Esophagus squamous epithelium (tissue), 5 donors: ENCODE measurements around the gene IMPG2. TPM values are rescaled to one million over a fixed set of nuclear protein-coding genes. Genes with fewer than 3 reads are reported as not detected.

Source experiments
- DNase-seq: peaks from one replicate; lab custom pipeline; 2025; lab: John Stamatoyannopoulos, UW
- H3K27ac ChIP-seq, 4 donors: fragments of 200-600 bp; sonication (generic); one replicate each; pipeline ENCODE4 v1.5.1; 2016 to 2019; ENCODE audit warnings: mild to moderate bottlenecking in 1 of 4
- H3K27me3 ChIP-seq, 4 donors: fragments of 200-600 bp; sonication (generic); 1 replicate in 3 of 4; 2 replicates in 1 of 4; pipeline versions ENCODE4 v1.5.1 to v1.6.0; 2017 to 2021; ENCODE audit warnings: antibody characterized with exemption in 1 of 4
- H3K36me3 ChIP-seq, 3 donors: fragments of 200-600 bp; sonication (generic); one replicate each; pipeline ENCODE4 v1.5.1; 2016 to 2019
- H3K4me1 ChIP-seq, 3 donors: fragments of 200-600 bp; sonication (generic); one replicate each; pipeline ENCODE4 v1.5.1; 2017 to 2019
- H3K4me3 ChIP-seq, 4 donors: fragments of 200-600 bp; sonication (generic); 1 replicate in 3 of 4; 2 replicates in 1 of 4; pipeline ENCODE4 v1.5.1; 2016 to 2019; ENCODE audit warnings: mild to moderate bottlenecking in 2 of 4, moderate library complexity in 1 of 4
- H3K9me3 ChIP-seq, 3 donors: fragments of 200-600 bp; sonication (generic); one replicate each; pipeline ENCODE4 v1.5.1; 2016 to 2019
- CTCF ChIP-seq, 6 experiments: fragments of 450-650 bp in 4 of 6; fragments of 200-600 bp in 2 of 6; sonication (generic) in 2 of 6; IDR thresholded peaks; one replicate each; pipeline ENCODE4 v1.5.1; 2016 to 2019; ENCODE audit warnings: antibody characterized with exemption in 6 of 6, mild to moderate bottlenecking in 4 of 6, moderate library complexity in 4 of 6
- POLR2A ChIP-seq, 4 donors: fragments of 450-650 bp; IDR thresholded peaks; one replicate each; pipeline ENCODE4 v1.6.1; 2017; ENCODE audit warnings: antibody characterized with exemption in 4 of 4, mild to moderate bottlenecking in 4 of 4, moderate library complexity in 3 of 4
- WGBS, 2 donors: methylation state at CpG; one replicate each; pipeline ENCODE4 v1.1.5; 2018; 5-methylcytosine and 5-hydroxymethylcytosine counted together
- intact Hi-C: fragments of 100-400 bp; cut with DNase I; formaldehyde crosslinking; loops from one replicate; pipeline ENCODE4 v1.15.0; 2022
- total RNA-seq, 4 donors: library from RNA; depleted of rRNA; stranded (reverse); fragments of >200 nt; gene quantifications; one replicate each; pipeline ENCODE4 v1.1.0, GENCODE V29; 2016
- donor health status: DM: yes; HTN: yes; CAD: no.

IMPG2 gene
- total RNA-seq, 4 donors from 2014 or later: 0.04 to 0.19 (median 0.09) TPM; not detected in 1

GRCh38 chr3:101271728-101272127, 48.6 kb downstream of the IMPG2 start:
- intact Hi-C loops: no loop called here
- TF ChIP-seq CTCF (IDR thresholded peaks at IDR 0.05) (no peak), POLR2A (IDR thresholded peaks at IDR 0.05) (no peak)
- H3K4me3 ChIP-seq: no peak overlapping the region
- no peaks in the 10 kb centered on the region for H3K4me1 ChIP-seq
- no peaks in the 10 kb centered on the region for H3K9me3 ChIP-seq
- H3K27ac ChIP-seq: no peak overlapping the region
- no peaks in the 10 kb centered on the region for H3K27me3 ChIP-seq
- 73 to 76% methylated on average over 4 of the region's 4 CpGs for WGBS, 2 donors
- no peak for DNase-seq
- H3K36me3 ChIP-seq: no peaks in the 10 kb centered on the region

- no peak for DNase-seq
- 79 to 84% methylated on average over 5 of the region's 5 CpGs for WGBS, 2 donors
Measured at GRCh38 chr3:101270149-101270548, 50.2 kb downstream of the IMPG2 start.

GRCh38 chr3:101268971-101269671, 51.3 kb downstream of the IMPG2 start:
- Histone ChIP-seq H3K27me3 (no peaks in the 10 kb centered on the region), H3K36me3 (no peaks in the 10 kb centered on the region), H3K4me1 (no peaks in the 10 kb centered on the region), H3K9me3 (no peaks in the 10 kb centered on the region), H3K4me3 (no peak overlapping the region), H3K27ac (no peak overlapping the region)
- TF ChIP-seq CTCF (IDR thresholded peaks at IDR 0.05) (no peak), POLR2A (IDR thresholded peaks at IDR 0.05) (no peak)
- WGBS, 2 donors: 61 to 71% methylated on average over 3 of the region's 3 CpGs
- intact Hi-C loops: no loop called here
- DNase-seq: no peak

More at GRCh38 chr3:101270149-101270548, 50.2 kb downstream of the IMPG2 start:
- Histone ChIP-seq H3K4me3 (no peak overlapping the region), H3K9me3 (no peaks in the 10 kb centered on the region), H3K36me3 (no peaks in the 10 kb centered on the region), H3K4me1 (no peaks in the 10 kb centered on the region), H3K27me3 (no peaks in the 10 kb centered on the region), H3K27ac (no peak overlapping the region)
- TF ChIP-seq POLR2A (IDR thresholded peaks at IDR 0.05): no peak
- intact Hi-C loops: no loop called here

- no peak overlapping the region for H3K4me3 ChIP-seq
- TF ChIP-seq CTCF (IDR thresholded peaks at IDR 0.05) (no peak), POLR2A (IDR thresholded peaks at IDR 0.05) (no peak)
- H3K9me3 ChIP-seq: no peaks in the 10 kb centered on the region
- intact Hi-C loops: no loop called here
- H3K36me3 ChIP-seq: no peaks in the 10 kb centered on the region
- no peak overlapping the region for H3K27ac ChIP-seq
- no peak for DNase-seq
- no peaks in the 10 kb centered on the region for H3K4me1 ChIP-seq
- H3K27me3 ChIP-seq: no peaks in the 10 kb centered on the region
- WGBS, 2 donors: 35 to 64% methylated on average over 2 of the region's 2 CpGs
Measured at GRCh38 chr3:101268141-101268540, 52.2 kb downstream of the IMPG2 start.

GRCh38 chr3:101266566-101266965, 53.8 kb downstream of the IMPG2 start:
- Histone ChIP-seq H3K36me3 (no peaks in the 10 kb centered on the region), H3K4me3 (no peak overlapping the region), H3K4me1 (no peaks in the 10 kb centered on the region), H3K27me3 (no peaks in the 10 kb centered on the region), H3K27ac (no peak overlapping the region), H3K9me3 (no peaks in the 10 kb centered on the region)
- DNase-seq: no peak
- intact Hi-C loops: no loop called here
- TF ChIP-seq CTCF (IDR thresholded peaks at IDR 0.05) (no peak), POLR2A (IDR thresholded peaks at IDR 0.05) (no peak)
